GM12878 (cell line): ENCODE data around the gene BORCS5.

Source experiments
- CBX5 ChIP-seq: sonication (generic); IDR thresholded peaks from 2 replicates; pipeline ENCODE4 v1.6.1; 2016; ENCODE audit warnings: low read depth, moderate library complexity, mild to moderate bottlenecking, inconsistent platforms
- CHD2 ChIP-seq: IDR thresholded peaks from 2 replicates; pipeline ENCODE4 v1.6.1; 2011; ENCODE audit warnings: low read depth, low read length, improper control_type of control experiment, borderline replicate concordance
- GABPA ChIP-seq: IDR thresholded peaks from 2 replicates; pipeline ENCODE4 v1.6.1; 2014; ENCODE audit warnings: antibody characterized with exemption, low read depth, mild to moderate bottlenecking, inconsistent platforms
- KDM1A ChIP-seq: fragments of 200-600 bp; sonication (generic); IDR thresholded peaks from 2 replicates; pipeline ENCODE4 v1.6.1; 2016; ENCODE audit warnings: borderline replicate concordance
- MYC ChIP-seq: IDR thresholded peaks from 2 replicates; pipeline ENCODE4 v1.6.1; 2011; ENCODE audit warnings: mild to moderate bottlenecking, low read length, moderate library complexity, inconsistent platforms; ENCODE audit not compliant: insufficient read depth, insufficient replicate concordance, insufficient read length, severe bottlenecking
- PAX8 ChIP-seq: fragments of 450-650 bp; IDR thresholded peaks from 2 replicates; pipeline ENCODE4 v1.6.1; 2017; ENCODE audit warnings: mild to moderate bottlenecking, moderate library complexity
- SPI1 ChIP-seq: IDR thresholded peaks from 2 replicates; pipeline ENCODE4 v1.6.1; 2011; ENCODE audit warnings: low read depth, mild to moderate bottlenecking, low read length, moderate library complexity, borderline replicate concordance; ENCODE audit not compliant: insufficient read depth
- ZBTB33 ChIP-seq: fragments of 450-650 bp; IDR thresholded peaks from 2 replicates; pipeline ENCODE4 v1.6.1; 2017; ENCODE audit warnings: mild to moderate bottlenecking

GRCh38 chr12:12450043-12450471, 93.2 kb downstream of the BORCS5 start:
- TF ChIP-seq CBX5: no peak
- TF ChIP-seq ZBTB33: no peak
- no peak for TF ChIP-seq PAX8
- no peak for TF ChIP-seq KDM1A
- no peak for TF ChIP-seq CHD2
- no peak for TF ChIP-seq SPI1
- no peak for TF ChIP-seq MYC
- TF ChIP-seq GABPA: no peak
